Natural killer cell (primary cell): ENCODE results near the gene SLC10A1. TPM values are rescaled to one million over a fixed set of nuclear protein-coding genes. Genes with fewer than 3 reads are reported as not detected.

Experiments used
- ATAC-seq, 3 donors: fragments of 150-1000 bp in 2 of 3; fragments of 200-7000 bp in 1 of 3; cut with Tn5 transposase; 1 replicate in 1 of 3; 2 replicates in 2 of 3; pipeline ENCODE4 v1.10.0; 2021; ENCODE audit warnings: mild to moderate bottlenecking in 2 of 3, moderate library complexity in 2 of 3
- DNase-seq, 2 donors: peaks; one replicate each; pipeline versions ENCODE4 v3.0.0 to v3.0.0-alpha.2; 2013 to 2021; ENCODE audit warnings: mixed read lengths in 1 of 2
- H3K27ac ChIP-seq: one replicate; pipeline ENCODE4 v1.5.1; 2013; ENCODE audit warnings: mild to moderate bottlenecking, low read length
- H3K27me3 ChIP-seq: one replicate; pipeline ENCODE4 v1.6.1; 2013; ENCODE audit warnings: low read length; ENCODE audit not compliant: control insufficient read depth, insufficient read depth
- H3K36me3 ChIP-seq: one replicate; pipeline ENCODE4 v1.6.1; 2013; ENCODE audit warnings: low read length; ENCODE audit not compliant: control insufficient read depth, insufficient read depth
- H3K4me1 ChIP-seq: one replicate; pipeline ENCODE4 v1.6.1; 2013; ENCODE audit warnings: low read length; ENCODE audit not compliant: control insufficient read depth, insufficient read depth
- H3K4me3 ChIP-seq: one replicate; pipeline ENCODE4 v1.5.1; 2013; ENCODE audit warnings: low read length
- H3K9me3 ChIP-seq: one replicate; pipeline ENCODE4 v1.6.1; 2013; ENCODE audit warnings: low read length; ENCODE audit not compliant: control insufficient read depth, insufficient read depth
- H3K27ac Mint-ChIP-seq, 2 donors: one replicate each; pipeline ENCODE4 v1.8.0; 2022; ENCODE audit warnings: mild to moderate bottlenecking in 2 of 2, mixed read lengths in 2 of 2, moderate library complexity in 1 of 2
- H3K27me3 Mint-ChIP-seq, 2 donors: one replicate each; pipeline ENCODE4 v1.8.0; 2022; ENCODE audit warnings: low read depth in 2 of 2, mixed read lengths in 2 of 2
- H3K36me3 Mint-ChIP-seq: one replicate; pipeline ENCODE4 v1.8.0; 2022; ENCODE audit warnings: mixed read lengths
- H3K4me1 Mint-ChIP-seq, 2 donors: one replicate each; pipeline ENCODE4 v1.8.0; 2022; ENCODE audit warnings: mixed read lengths in 2 of 2
- H3K4me3 Mint-ChIP-seq: one replicate; pipeline ENCODE4 v1.8.0; 2022; ENCODE audit warnings: mild to moderate bottlenecking, moderate library complexity, mixed read lengths
- H3K9me3 Mint-ChIP-seq, 2 donors: one replicate each; pipeline ENCODE4 v1.8.0; 2022; ENCODE audit warnings: mixed read lengths in 2 of 2
- WGBS: methylation state at CpG from one replicate; pipeline ENCODE4 v1.1.7; 2013; ENCODE audit warnings: missing lambda C conversion rate; ENCODE audit not compliant: insufficient coverage; 5-methylcytosine and 5-hydroxymethylcytosine counted together
- intact Hi-C: fragments of 100-400 bp; cut with micrococcal nuclease; formaldehyde crosslinking; loops from one replicate; pipeline ENCODE4 v1.14.2; 2022
- total RNA-seq, 4 donors: library from RNA; stranded (reverse); fragments of 120-200 nt in 1 of 4; gene quantifications; one replicate each; pipeline versions ENCODE4 v1.2.3 to v1.2.4, GENCODE V29; 2013 to 2022
- TF ChIP-seq, protein P1 (sequence below): fragments of 200-600 bp; IDR thresholded peaks from one replicate; pipeline ENCODE4 v1.8.0; 2022; ENCODE audit warnings: antibody characterized with exemption

SLC10A1 gene
- total RNA-seq, 3 donors from 2014 or later (not counting 1 experiment from before 2014, with no cell fraction given) = not detected

GRCh38 chr14:69798339-69798735 is 1.3 kb upstream of the SLC10A1 start:
- Histone ChIP-seq H3K36me3 (no peaks in the 10 kb centered on the region), H3K27me3 (no peaks in the 10 kb centered on the region), H3K4me3 (no peak overlapping the region), H3K9me3 (no peaks in the 10 kb centered on the region), H3K4me1 (no peaks in the 10 kb centered on the region), H3K27ac (no peak overlapping the region)
- Mint-ChIP-seq H3K27ac (no peak overlapping the region), H3K27me3 (peaks cover 4 to 7% of the 10 kb centered on the region in 2 donors), H3K36me3 (no peaks in the 10 kb centered on the region), H3K4me3 (no peak overlapping the region), H3K4me1 (no peaks in the 10 kb centered on the region), H3K9me3 (no peaks in the 10 kb centered on the region)
- ATAC-seq (no peak), DNase-seq (no peak)
- WGBS = 96% methylated on average over 4 of the region's 4 CpGs
- intact Hi-C loops = no loop called here
- TF ChIP-seq, protein P1, sequence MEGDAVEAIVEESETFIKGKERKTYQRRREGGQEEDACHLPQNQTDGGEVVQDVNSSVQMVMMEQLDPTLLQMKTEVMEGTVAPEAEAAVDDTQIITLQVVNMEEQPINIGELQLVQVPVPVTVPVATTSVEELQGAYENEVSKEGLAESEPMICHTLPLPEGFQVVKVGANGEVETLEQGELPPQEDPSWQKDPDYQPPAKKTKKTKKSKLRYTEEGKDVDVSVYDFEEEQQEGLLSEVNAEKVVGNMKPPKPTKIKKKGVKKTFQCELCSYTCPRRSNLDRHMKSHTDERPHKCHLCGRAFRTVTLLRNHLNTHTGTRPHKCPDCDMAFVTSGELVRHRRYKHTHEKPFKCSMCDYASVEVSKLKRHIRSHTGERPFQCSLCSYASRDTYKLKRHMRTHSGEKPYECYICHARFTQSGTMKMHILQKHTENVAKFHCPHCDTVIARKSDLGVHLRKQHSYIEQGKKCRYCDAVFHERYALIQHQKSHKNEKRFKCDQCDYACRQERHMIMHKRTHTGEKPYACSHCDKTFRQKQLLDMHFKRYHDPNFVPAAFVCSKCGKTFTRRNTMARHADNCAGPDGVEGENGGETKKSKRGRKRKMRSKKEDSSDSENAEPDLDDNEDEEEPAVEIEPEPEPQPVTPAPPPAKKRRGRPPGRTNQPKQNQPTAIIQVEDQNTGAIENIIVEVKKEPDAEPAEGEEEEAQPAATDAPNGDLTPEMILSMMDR = no peak

DNA sequence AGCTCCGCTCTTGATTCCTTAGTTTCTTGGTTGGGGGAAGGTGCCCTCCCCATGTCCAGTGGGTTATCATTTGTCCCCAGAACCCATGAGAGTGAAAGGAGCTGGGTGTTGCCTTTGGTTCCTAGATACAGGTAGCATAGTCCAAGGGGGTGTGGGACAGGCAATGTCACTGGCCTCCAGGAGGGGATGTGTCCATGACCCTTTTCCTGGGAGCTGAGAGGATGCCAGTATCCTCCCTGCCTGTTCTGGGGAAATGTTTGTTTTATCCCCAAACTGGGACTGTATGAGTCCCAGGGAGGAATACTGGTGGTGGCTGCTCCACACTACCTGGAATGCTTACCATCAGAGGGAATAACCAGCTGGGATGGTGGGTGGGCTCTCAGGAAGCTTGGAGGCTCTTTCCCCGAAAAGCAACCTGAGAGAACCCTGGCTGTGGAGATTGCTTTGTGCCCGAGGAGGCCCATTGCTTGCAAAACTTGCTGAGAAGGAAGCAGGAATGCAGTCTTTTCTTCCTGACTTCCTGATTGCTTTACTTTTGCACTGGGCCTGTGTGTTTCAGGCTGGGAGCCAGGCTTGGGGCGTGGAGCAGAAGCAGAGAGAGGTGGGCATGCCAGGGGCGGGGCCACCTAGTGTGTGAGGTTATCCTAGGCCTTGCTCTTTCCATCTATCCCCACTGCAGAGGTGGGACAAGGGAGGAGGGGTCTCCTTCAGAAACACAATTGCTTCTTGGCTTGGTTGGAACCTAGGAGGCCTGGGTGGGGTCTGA is 715 bp upstream of the SLC10A1 start:
- Histone ChIP-seq H3K36me3 (no peaks in the 10 kb centered on the region), H3K4me1 (no peaks in the 10 kb centered on the region), H3K27me3 (no peaks in the 10 kb centered on the region), H3K9me3 (no peaks in the 10 kb centered on the region), H3K27ac (no peak overlapping the region), H3K4me3 (no peak overlapping the region)
- H3K4me1 Mint-ChIP-seq = no peaks in the 10 kb centered on the region
- ATAC-seq (no peak), DNase-seq (no peak)
- TF ChIP-seq, protein P1 = no peak
- no peak overlapping the region for H3K27ac Mint-ChIP-seq
- intact Hi-C loops = no loop called here
- H3K36me3 Mint-ChIP-seq = no peaks in the 10 kb centered on the region
- WGBS = 66% methylated on average over 3 of the region's 5 CpGs
- H3K27me3 Mint-ChIP-seq = peaks cover 0 to 7% of the 10 kb centered on the region in 2 donors
- H3K9me3 Mint-ChIP-seq = no peaks in the 10 kb centered on the region
- H3K4me3 Mint-ChIP-seq = no peak overlapping the region

DNA sequence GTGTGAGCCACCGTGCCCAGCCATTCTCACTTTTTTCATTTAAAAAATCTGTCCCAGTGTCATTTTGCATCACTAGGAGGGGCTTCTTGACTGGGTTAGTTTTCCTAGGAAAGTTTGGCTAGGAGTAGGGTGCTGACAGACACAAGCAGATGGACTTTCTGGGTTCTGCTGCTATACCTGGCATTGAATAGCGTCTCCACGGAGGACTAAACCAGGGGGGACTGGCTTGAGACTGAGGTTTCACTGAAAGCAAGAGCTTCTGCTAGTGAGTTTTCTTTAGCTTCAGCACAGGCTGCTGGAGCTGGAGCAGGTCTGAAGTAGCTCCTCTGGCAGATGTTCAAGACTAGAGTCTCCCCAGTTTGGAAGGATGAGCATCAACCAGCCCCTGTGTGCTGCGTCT is 1.4 kb downstream of the SLC10A1 start:
- Mint-ChIP-seq H3K27ac (no peak overlapping the region), H3K36me3 (no peaks in the 10 kb centered on the region), H3K27me3 (peaks cover 0 to 2% of the 10 kb centered on the region in 2 donors), H3K4me1 (no peaks in the 10 kb centered on the region), H3K9me3 (no peaks in the 10 kb centered on the region), H3K4me3 (no peak overlapping the region)
- H3K36me3 ChIP-seq = no peaks in the 10 kb centered on the region
- no peaks in the 10 kb centered on the region for H3K4me1 ChIP-seq
- ATAC-seq = no peak
- no peaks in the 10 kb centered on the region for H3K9me3 ChIP-seq
- H3K4me3 ChIP-seq = no peak overlapping the region
- WGBS = 88% methylated on average over 4 of the region's 4 CpGs
- intact Hi-C loops = no loop called here
- no peak for DNase-seq
- TF ChIP-seq, protein P1 = no peak
- no peak overlapping the region for H3K27ac ChIP-seq
- H3K27me3 ChIP-seq = no peaks in the 10 kb centered on the region

DNA sequence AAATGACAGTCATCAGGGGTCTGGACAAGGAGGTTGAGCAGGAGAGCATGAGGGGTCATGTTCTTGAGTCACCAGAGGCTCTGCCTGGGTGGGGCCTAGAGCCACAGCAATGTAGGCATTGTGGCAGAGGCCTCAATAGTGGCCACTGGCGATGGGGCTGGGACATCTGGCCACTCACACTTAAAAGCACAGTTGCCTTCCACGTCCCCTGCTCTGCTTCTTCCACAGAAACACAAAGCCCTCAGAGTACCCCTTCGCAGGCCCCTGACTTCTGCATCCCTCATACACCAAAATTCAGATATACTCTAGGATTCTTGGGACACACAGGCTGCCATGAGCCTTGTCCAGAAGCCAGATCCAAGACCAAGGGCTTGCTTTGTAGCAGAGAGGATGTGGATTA is 2.2 kb downstream of the SLC10A1 start:
- H3K9me3 ChIP-seq = no peaks in the 10 kb centered on the region
- Mint-ChIP-seq H3K27me3 (no peaks in the 10 kb centered on the region), H3K36me3 (no peaks in the 10 kb centered on the region), H3K9me3 (no peaks in the 10 kb centered on the region), H3K4me1 (no peaks in the 10 kb centered on the region), H3K27ac (no peak overlapping the region), H3K4me3 (no peak overlapping the region)
- no peak overlapping the region for H3K27ac ChIP-seq
- WGBS = 91% methylated on average over 3 of the region's 3 CpGs
- no peaks in the 10 kb centered on the region for H3K4me1 ChIP-seq
- no peak for DNase-seq
- no peak overlapping the region for H3K4me3 ChIP-seq
- intact Hi-C loops = no loop called here
- H3K27me3 ChIP-seq = no peaks in the 10 kb centered on the region
- H3K36me3 ChIP-seq = no peaks in the 10 kb centered on the region
- no peak for ATAC-seq
- TF ChIP-seq, protein P1 = no peak
